Thymus (tissue), 11 donors: Measurements from ENCODE around the gene ATP5F1C. TPM values are rescaled to one million over a fixed set of nuclear protein-coding genes. Genes with fewer than 3 reads are reported as not detected.

Experiments
- DNase-seq, 9 donors: peaks; one replicate each; pipeline ENCODE4 v3.0.0-alpha.2; 2013; ENCODE audit warnings: low spot score in 9 of 9, low read depth in 6 of 9, missing footprints in 1 of 9
- H3K27ac ChIP-seq, 2 donors: one replicate each; pipeline ENCODE4 v1.5.1; 2013; ENCODE audit warnings: control low read depth in 1 of 2, low read depth in 1 of 2, low read length in 1 of 2, mild to moderate bottlenecking in 1 of 2, moderate library complexity in 1 of 2
- H3K27me3 ChIP-seq, 2 donors: one replicate each; pipeline ENCODE4 v1.5.1; 2013; ENCODE audit warnings: low read length in 1 of 2; ENCODE audit not compliant: control insufficient read depth in 2 of 2, insufficient read depth in 1 of 2
- H3K36me3 ChIP-seq, 2 donors: one replicate each; pipeline ENCODE4 v1.5.1; 2013; ENCODE audit warnings: low read length in 1 of 2, mild to moderate bottlenecking in 1 of 2, moderate library complexity in 1 of 2; ENCODE audit not compliant: control insufficient read depth in 2 of 2, insufficient read depth in 2 of 2
- H3K4me1 ChIP-seq, 2 donors: one replicate each; pipeline ENCODE4 v1.5.1; 2013; ENCODE audit warnings: low read length in 2 of 2; ENCODE audit not compliant: control insufficient read depth in 2 of 2, insufficient read depth in 2 of 2
- H3K4me3 ChIP-seq, 2 donors: one replicate each; pipeline ENCODE4 v1.5.1; 2013; ENCODE audit warnings: low read length in 2 of 2, control low read depth in 1 of 2, mild to moderate bottlenecking in 1 of 2
- H3K9me3 ChIP-seq, 2 donors: one replicate each; pipeline ENCODE4 v1.5.1; 2013; ENCODE audit warnings: low read length in 1 of 2, mild to moderate bottlenecking in 1 of 2; ENCODE audit not compliant: control insufficient read depth in 2 of 2, insufficient read depth in 1 of 2
- WGBS: extraction: QIAGEN DNeasy Blood & Tissue Kit; methylation state at CpG from one replicate; pipeline ENCODE4 v1.1.7; 2013; 5-methylcytosine and 5-hydroxymethylcytosine counted together
- polyA plus RNA-seq: library from polyadenylated mRNA; stranded (reverse); fragments of 200-250 nt; gene quantifications from one replicate; pipeline ENCODE4 v1.2.3, GENCODE V29; 2013
- total RNA-seq: library from RNA; stranded (reverse); fragments of 120-200 nt; gene quantifications from one replicate; pipeline ENCODE4 v1.2.4, GENCODE V29; 2013
- donor health status: healthy.

ATP5F1C gene
- total and polyA plus RNA-seq, 2 donors = 257 to 491 TPM

DNA sequence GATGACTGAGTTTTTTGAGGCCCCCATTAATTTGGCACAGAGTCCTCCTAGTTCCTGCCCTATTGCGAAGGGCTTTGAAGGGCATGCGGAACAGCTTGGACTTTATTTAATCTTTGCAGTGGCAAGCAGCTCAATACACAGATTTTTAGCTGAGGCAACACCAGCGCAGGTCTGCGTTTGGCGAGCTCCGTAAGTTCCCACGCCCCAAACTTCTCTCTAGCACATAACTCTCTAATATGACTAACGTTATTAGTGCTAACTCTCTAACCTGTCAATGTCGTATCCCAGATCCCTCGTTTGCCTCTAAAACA, 30.0 kb downstream of the ATP5F1C start:
- Histone ChIP-seq H3K27ac (no peak overlapping the region), H3K36me3 (peaks cover 0 to 2% of the 10 kb centered on the region in 2 donors), H3K27me3 (peaks cover 3 to 24% of the 10 kb centered on the region in 2 donors), H3K4me3 (peak overlapping the region; percentile 72 to 95), H3K4me1 (peaks cover 8 to 10% of the 10 kb centered on the region in 2 donors), H3K9me3 (no peaks in the 10 kb centered on the region)
- DNase-seq = no peak
- WGBS = under 1% methylated on average over 10 of the region's 10 CpGs

DNA sequence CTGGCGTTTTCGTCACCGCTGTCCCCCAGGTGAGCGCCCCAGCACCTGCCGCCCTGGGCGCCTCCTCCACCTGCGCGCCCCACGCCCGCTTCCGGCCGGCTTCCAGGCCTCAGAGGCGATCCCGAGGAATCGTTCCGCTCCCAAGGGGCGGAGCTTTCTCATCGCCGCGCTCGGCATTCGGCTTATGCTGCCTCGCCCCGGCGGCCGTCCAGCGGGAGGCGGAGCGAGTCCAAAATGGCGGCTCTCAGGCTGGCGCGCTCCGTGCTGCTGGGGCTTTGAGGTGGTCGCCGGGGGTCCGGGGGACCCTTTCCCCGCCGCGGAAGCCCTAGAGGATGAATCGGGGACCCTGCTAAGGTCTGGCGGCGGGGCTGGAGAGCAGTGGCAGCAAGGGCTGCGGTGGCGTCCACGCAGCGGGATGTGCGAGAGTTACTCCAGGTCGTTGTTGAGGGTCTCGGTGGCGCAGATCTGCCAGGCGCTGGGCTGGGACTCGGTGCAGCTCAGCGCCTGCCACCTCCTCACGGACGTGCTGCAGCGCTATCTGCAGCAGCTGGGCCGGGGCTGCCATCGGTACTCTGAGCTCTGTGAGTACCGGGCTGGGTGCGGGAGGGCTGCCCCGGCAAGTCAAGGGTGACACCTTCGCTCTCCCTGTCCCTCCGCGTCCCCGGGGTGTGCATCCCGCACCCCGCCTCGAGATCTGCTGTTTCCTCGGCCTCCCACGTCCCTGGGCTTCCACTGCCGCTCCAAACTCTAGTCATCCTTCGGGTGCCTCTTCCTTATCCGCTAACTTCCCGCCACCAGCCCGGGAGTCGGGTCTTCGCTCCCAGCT, 30.5 kb downstream of the ATP5F1C start, which contains the start of gene TAF3:
TSS of gene TAF3 (plus strand) at position 211 of the 826 bp plus-strand sequence. CDS start at position 416, 205 bp downstream.
- Histone ChIP-seq H3K27ac (peak within 1 kb of the TSS; percentile 67 to 69), H3K36me3 (peaks cover 0 to 4% of the 10 kb centered on the region in 2 donors), H3K9me3 (no peaks in the 10 kb centered on the region), H3K4me3 (peak within 1 kb of the TSS; percentile 72 to 95), H3K27me3 (peaks cover 3 to 22% of the 10 kb centered on the region in 2 donors), H3K4me1 (peaks cover 8 to 10% of the 10 kb centered on the region in 2 donors)
- WGBS = under 1% methylated on average over 77 of the region's 77 CpGs
- DNase-seq = peak; percentile 69 to 97 (median 91)

DNA sequence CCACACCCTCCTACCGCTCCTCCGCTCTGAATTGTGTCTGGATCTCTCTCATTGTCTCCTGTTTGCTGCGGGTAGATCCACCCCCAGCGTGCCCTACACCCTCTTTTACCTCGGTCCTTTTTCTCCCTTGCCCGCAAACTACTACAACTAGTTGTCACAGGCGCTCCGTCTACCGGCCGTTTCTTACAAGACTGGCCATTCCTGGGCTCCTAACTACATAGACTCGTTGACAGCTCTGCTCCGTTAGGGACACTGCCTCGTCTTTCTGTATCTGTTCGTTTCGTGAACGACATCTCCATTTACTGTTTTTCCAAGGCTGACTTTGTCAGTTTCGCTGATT, 31.1 kb downstream of the ATP5F1C start:
- H3K27ac ChIP-seq = no peak overlapping the region
- H3K36me3 ChIP-seq = peaks cover 0 to 4% of the 10 kb centered on the region in 2 donors

DNA sequence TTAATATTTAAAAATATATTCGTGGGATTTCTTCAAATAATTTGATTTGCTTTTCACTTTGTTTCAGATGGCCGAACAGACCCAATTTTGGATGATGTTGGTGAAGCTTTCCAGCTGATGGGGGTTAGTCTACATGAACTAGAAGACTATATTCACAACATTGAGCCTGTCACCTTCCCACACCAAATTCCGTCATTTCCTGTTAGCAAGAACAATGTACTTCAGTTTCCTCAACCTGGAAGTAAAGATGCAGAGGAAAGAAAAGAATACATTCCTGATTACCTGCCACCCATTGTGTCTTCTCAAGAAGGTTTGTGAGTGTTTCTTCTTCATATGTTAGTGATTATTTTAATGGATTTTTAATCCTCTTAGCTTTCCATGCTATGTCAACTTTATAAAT, 36.3 kb downstream of the ATP5F1C start:
- Histone ChIP-seq H3K4me3 (no peak overlapping the region), H3K27ac (no peak overlapping the region), H3K36me3 (peaks cover 0 to 30% of the 10 kb centered on the region in 2 donors), H3K4me1 (peaks cover 2 to 3% of the 10 kb centered on the region in 2 donors), H3K27me3 (no peaks in the 10 kb centered on the region), H3K9me3 (no peaks in the 10 kb centered on the region)
- 99% methylated on average over 3 of the region's 3 CpGs for WGBS
- no peak for DNase-seq

More for the DNA sequence above, 31.1 kb downstream of the ATP5F1C start:
- WGBS = 1% methylated on average over 17 of the region's 17 CpGs
- DNase-seq = peak in 7 of 9 donors; percentile 4 to 39 (median 13)
- Histone ChIP-seq H3K9me3 (no peaks in the 10 kb centered on the region), H3K27me3 (peaks cover 3 to 22% of the 10 kb centered on the region in 2 donors), H3K4me3 (peak overlapping the region; percentile 72 to 95), H3K4me1 (peaks cover 8 to 10% of the 10 kb centered on the region in 2 donors)

GRCh38 chr10:7826971-7827370, 39.0 kb downstream of the ATP5F1C start:
- Histone ChIP-seq H3K36me3 (peaks cover 0 to 32% of the 10 kb centered on the region in 2 donors), H3K4me3 (no peak overlapping the region), H3K27me3 (no peaks in the 10 kb centered on the region), H3K27ac (no peak overlapping the region), H3K9me3 (no peaks in the 10 kb centered on the region), H3K4me1 (no peaks in the 10 kb centered on the region)
- WGBS = 98% methylated on average over 4 of the region's 4 CpGs
- no peak for DNase-seq

- H3K36me3 ChIP-seq = peaks cover 0 to 25% of the 10 kb centered on the region in 2 donors
- DNase-seq = no peak
- H3K4me3 ChIP-seq = no peak overlapping the region
- no peaks in the 10 kb centered on the region for H3K4me1 ChIP-seq
- H3K27me3 ChIP-seq = no peaks in the 10 kb centered on the region
- WGBS = 93% methylated on average over 10 of the region's 10 CpGs
- no peaks in the 10 kb centered on the region for H3K9me3 ChIP-seq
- no peak overlapping the region for H3K27ac ChIP-seq
Measured at GRCh38 chr10:7829289-7829834, 41.4 kb downstream of the ATP5F1C start.

DNA sequence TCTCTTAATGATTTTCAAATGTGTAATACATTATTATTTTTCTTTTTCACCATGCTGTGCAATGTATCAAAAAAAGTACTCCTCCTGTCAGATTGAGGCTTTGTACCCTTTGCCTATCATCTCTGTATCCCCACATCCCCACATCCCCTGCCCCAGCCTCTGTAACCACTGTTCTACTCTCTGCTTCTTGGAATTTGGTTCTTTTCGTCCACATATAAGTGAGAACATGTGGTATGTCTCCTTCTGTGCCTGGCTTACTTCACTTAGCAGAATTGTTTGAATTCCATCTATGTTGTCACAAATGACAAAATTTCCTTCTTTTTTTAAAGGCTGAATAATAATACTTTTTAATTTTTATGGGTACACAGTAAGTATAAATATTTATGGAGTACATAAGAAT, 44.1 kb downstream of the ATP5F1C start:
- H3K9me3 ChIP-seq = no peaks in the 10 kb centered on the region
- peaks cover 3 to 5% of the 10 kb centered on the region in 2 donors for H3K36me3 ChIP-seq
- H3K4me3 ChIP-seq = no peak overlapping the region
- no peak overlapping the region for H3K27ac ChIP-seq
- WGBS = 94% methylated on average over 1 of the region's 1 CpG
- DNase-seq = no peak
- no peaks in the 10 kb centered on the region for H3K27me3 ChIP-seq
- no peaks in the 10 kb centered on the region for H3K4me1 ChIP-seq

DNA sequence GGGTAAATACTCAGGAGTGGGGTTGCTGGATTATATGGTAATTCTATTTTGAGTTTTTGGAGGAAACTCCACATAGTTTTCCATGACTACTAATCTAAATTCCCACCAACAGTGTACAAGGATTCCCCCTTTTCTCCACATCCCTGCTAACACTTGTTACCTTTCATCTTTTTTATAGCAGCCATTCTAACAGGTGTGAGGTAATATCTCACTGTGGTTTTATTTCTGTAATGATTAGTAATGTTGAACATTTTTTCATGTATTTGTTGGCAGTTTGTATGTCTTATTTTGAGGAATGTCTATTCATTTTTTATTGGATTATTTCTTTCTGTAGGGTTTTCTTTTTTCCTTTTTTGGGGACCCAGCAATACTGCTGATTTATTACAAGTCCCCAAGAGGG, 45.2 kb downstream of the ATP5F1C start:
- no peak overlapping the region for H3K4me3 ChIP-seq
- H3K36me3 ChIP-seq = peaks cover 2 to 5% of the 10 kb centered on the region in 2 donors
- no peaks in the 10 kb centered on the region for H3K4me1 ChIP-seq
- DNase-seq = no peak
- H3K27me3 ChIP-seq = no peaks in the 10 kb centered on the region
- no peak overlapping the region for H3K27ac ChIP-seq
- no peaks in the 10 kb centered on the region for H3K9me3 ChIP-seq

- no peak overlapping the region for H3K27ac ChIP-seq
- no peaks in the 10 kb centered on the region for H3K4me1 ChIP-seq
- no peak for DNase-seq
- no peaks in the 10 kb centered on the region for H3K9me3 ChIP-seq
- 99% methylated on average over 3 of the region's 3 CpGs for WGBS
- peaks cover 2 to 5% of the 10 kb centered on the region in 2 donors for H3K36me3 ChIP-seq
- H3K4me3 ChIP-seq = no peak overlapping the region
- no peaks in the 10 kb centered on the region for H3K27me3 ChIP-seq
Measured at GRCh38 chr10:7834262-7834661, 46.3 kb downstream of the ATP5F1C start.
